Activated CD4-positive, alpha-beta T cell treated with anti-CD3 and anti-CD28 coated beads for 36 hours (primary cell): Measurements from ENCODE around the gene OTOG. TPM values are rescaled to one million over a fixed set of nuclear protein-coding genes. Genes with fewer than 3 reads are reported as not detected.

Experiments
- ATAC-seq: fragments of 200-7000 bp; cut with Tn5 transposase; one replicate; pipeline ENCODE4 v1.10.0; 2021; ENCODE audit warnings: mild to moderate bottlenecking, moderate library complexity
- CTCF ChIA-PET: fragments of 350-600 bp; sonication (Branson Sonifier 250); formaldehyde crosslinking; loops from one replicate; lab custom pipeline; 2021; ENCODE audit warnings: antibody characterized with exemption; lab: Charles Lee
- POLR2A ChIA-PET: fragments of 350-600 bp; sonication (Branson Sonifier 250); formaldehyde crosslinking; loops from one replicate; lab custom pipeline; 2021; ENCODE audit warnings: antibody characterized with exemption, inconsistent platforms; lab: Charles Lee
- DNase-seq: peaks from one replicate; pipeline ENCODE4 v3.0.0-alpha.2; 2020
- H3K27ac Mint-ChIP-seq: one replicate; pipeline ENCODE4 v1.8.0; 2021; ENCODE audit warnings: mixed read lengths
- H3K27me3 Mint-ChIP-seq: one replicate; pipeline ENCODE4 v1.8.0; 2021; ENCODE audit warnings: mixed read lengths
- H3K36me3 Mint-ChIP-seq: one replicate; pipeline ENCODE4 v1.8.0; 2021; ENCODE audit warnings: low read depth, mixed read lengths
- H3K4me1 Mint-ChIP-seq: one replicate; pipeline ENCODE4 v1.8.0; 2021; ENCODE audit warnings: mixed read lengths
- H3K4me3 Mint-ChIP-seq: one replicate; pipeline ENCODE4 v1.8.0; 2021; ENCODE audit warnings: mild to moderate bottlenecking, moderate library complexity, mixed read lengths
- H3K9me3 Mint-ChIP-seq: one replicate; pipeline ENCODE4 v1.8.0; 2021; ENCODE audit warnings: low read depth, mixed read lengths
- intact Hi-C, 2 experiments: fragments of 100-400 bp; cut with DNase I in 1 of 2; cut with micrococcal nuclease in 1 of 2; formaldehyde crosslinking; loops; one replicate each; pipeline versions ENCODE4 v1.14.2 to v1.15.1; 2022 to 2024; cut with DNase I, micrococcal nuclease
- total RNA-seq, 2 experiments: library from RNA; stranded (reverse); gene quantifications; one replicate each; pipeline ENCODE4 v1.2.3, GENCODE V29; 2021

OTOG gene
- total RNA-seq, 2 experiments from 2014 or later = not detected

GRCh38 chr11:17650127-17650911, 103.3 kb downstream of the OTOG start:
- Mint-ChIP-seq H3K27ac (no peak overlapping the region), H3K9me3 (peaks cover 6% of the 10 kb centered on the region), H3K4me1 (no peaks in the 10 kb centered on the region), H3K4me3 (no peak overlapping the region), H3K27me3 (peaks cover 35% of the 10 kb centered on the region), H3K36me3 (no peaks in the 10 kb centered on the region)
- ATAC-seq (no peak), DNase-seq (no peak)
- ChIA-PET POLR2A (no interaction called here), CTCF (interaction anchor here (1.0 kb wide), 2 partner anchors 55 to 89 kb away, joined by 3 to 5 read pairs; no protein-coding TSS in a partner anchor)
- intact Hi-C loops = no loop called here

GRCh38 chr11:17651061-17651460, 104.0 kb downstream of the OTOG start:
- DNase-seq (no peak), ATAC-seq (no peak)
- POLR2A ChIA-PET = no interaction called here
- H3K9me3 Mint-ChIP-seq = peaks cover 11% of the 10 kb centered on the region
- no peaks in the 10 kb centered on the region for H3K36me3 Mint-ChIP-seq
- intact Hi-C loops = no loop called here
- no peak overlapping the region for H3K4me3 Mint-ChIP-seq
- CTCF ChIA-PET = interaction anchor here (1.0 kb wide), 2 partner anchors 56 to 88 kb away, joined by 3 to 5 read pairs; no protein-coding TSS in a partner anchor
- H3K27ac Mint-ChIP-seq = no peak overlapping the region
- no peaks in the 10 kb centered on the region for H3K4me1 Mint-ChIP-seq
- H3K27me3 Mint-ChIP-seq = peaks cover 39% of the 10 kb centered on the region

- no peak overlapping the region for H3K4me3 Mint-ChIP-seq
- POLR2A ChIA-PET = no interaction called here
- H3K27ac Mint-ChIP-seq = no peak overlapping the region
- CTCF ChIA-PET = no interaction called here
- no peak for DNase-seq
- peaks cover 39% of the 10 kb centered on the region for H3K27me3 Mint-ChIP-seq
- intact Hi-C loops = no loop called here
- no peak for ATAC-seq
- peaks cover 11% of the 10 kb centered on the region for H3K9me3 Mint-ChIP-seq
- H3K4me1 Mint-ChIP-seq = no peaks in the 10 kb centered on the region
- no peaks in the 10 kb centered on the region for H3K36me3 Mint-ChIP-seq
Measured at GRCh38 chr11:17651681-17652080, 104.6 kb downstream of the OTOG start.

GRCh38 chr11:17652556-17652955, 105.5 kb downstream of the OTOG start:
- Mint-ChIP-seq H3K9me3 (peaks cover 9% of the 10 kb centered on the region), H3K27ac (no peak overlapping the region), H3K27me3 (peaks cover 36% of the 10 kb centered on the region), H3K36me3 (no peaks in the 10 kb centered on the region), H3K4me3 (no peak overlapping the region), H3K4me1 (no peaks in the 10 kb centered on the region)
- ATAC-seq (no peak), DNase-seq (no peak)
- ChIA-PET CTCF (interaction anchor here (0.9 kb wide), 1 partner anchor 10 kb away, joined by 3 read pairs; no protein-coding TSS in a partner anchor), POLR2A (no interaction called here)
- intact Hi-C loops = no loop called here

GRCh38 chr11:17653611-17654010, 106.6 kb downstream of the OTOG start:
- intact Hi-C loops = no loop called here
- ATAC-seq = no peak
- H3K4me3 Mint-ChIP-seq = no peak overlapping the region
- H3K9me3 Mint-ChIP-seq = peaks cover 8% of the 10 kb centered on the region
- ChIA-PET POLR2A (no interaction called here), CTCF (no interaction called here)
- peaks cover 34% of the 10 kb centered on the region for H3K27me3 Mint-ChIP-seq
- H3K4me1 Mint-ChIP-seq = no peaks in the 10 kb centered on the region
- DNase-seq = no peak
- H3K27ac Mint-ChIP-seq = no peak overlapping the region
- no peaks in the 10 kb centered on the region for H3K36me3 Mint-ChIP-seq

- H3K4me3 Mint-ChIP-seq = no peak overlapping the region
- H3K36me3 Mint-ChIP-seq = no peaks in the 10 kb centered on the region
- POLR2A ChIA-PET = no interaction called here
- intact Hi-C loops = no loop called here
- DNase-seq (no peak), ATAC-seq (no peak)
- H3K9me3 Mint-ChIP-seq = peaks cover 8% of the 10 kb centered on the region
- CTCF ChIA-PET = interaction anchor here (0.5 to 0.9 kb wide), 3 partner anchors 52 to 189 kb away, joined by 3 read pairs; no protein-coding TSS in a partner anchor
- H3K27ac Mint-ChIP-seq = no peak overlapping the region
- no peaks in the 10 kb centered on the region for H3K4me1 Mint-ChIP-seq
- H3K27me3 Mint-ChIP-seq = peaks cover 22% of the 10 kb centered on the region
Measured at GRCh38 chr11:17655682-17656081, 108.6 kb downstream of the OTOG start.

- Mint-ChIP-seq H3K27ac (no peak overlapping the region), H3K4me1 (no peaks in the 10 kb centered on the region), H3K36me3 (no peaks in the 10 kb centered on the region), H3K9me3 (peaks cover 8% of the 10 kb centered on the region), H3K4me3 (no peak overlapping the region), H3K27me3 (peaks cover 15% of the 10 kb centered on the region)
- ChIA-PET POLR2A (no interaction called here), CTCF (no interaction called here)
- ATAC-seq = no peak
- DNase-seq = no peak
- intact Hi-C loops = no loop called here
Measured at GRCh38 chr11:17658211-17658610, 111.2 kb downstream of the OTOG start.

- Mint-ChIP-seq H3K9me3 (no peaks in the 10 kb centered on the region), H3K27me3 (peaks cover 14% of the 10 kb centered on the region), H3K27ac (no peak overlapping the region), H3K36me3 (no peaks in the 10 kb centered on the region), H3K4me3 (no peak overlapping the region), H3K4me1 (no peaks in the 10 kb centered on the region)
- ATAC-seq (no peak), DNase-seq (no peak)
- POLR2A ChIA-PET = no interaction called here
- CTCF ChIA-PET = interaction anchor here (1.2 kb wide), 1 partner anchor 63 kb away, joined by 4 read pairs; no protein-coding TSS in a partner anchor
- intact Hi-C loops = no loop called here
Measured at GRCh38 chr11:17668166-17668565, 121.1 kb downstream of the OTOG start.

GRCh38 chr11:17672469-17672868, 125.4 kb downstream of the OTOG start:
- ATAC-seq (no peak), DNase-seq (no peak)
- H3K9me3 Mint-ChIP-seq = peaks cover 14% of the 10 kb centered on the region
- no peak overlapping the region for H3K27ac Mint-ChIP-seq
- H3K36me3 Mint-ChIP-seq = no peaks in the 10 kb centered on the region
- CTCF ChIA-PET = interaction anchor here (0.6 kb wide), 1 partner anchor 71 kb away, joined by 3 read pairs; no protein-coding TSS in a partner anchor
- no peak overlapping the region for H3K4me3 Mint-ChIP-seq
- POLR2A ChIA-PET = no interaction called here
- no peaks in the 10 kb centered on the region for H3K4me1 Mint-ChIP-seq
- intact Hi-C loops = no loop called here
- H3K27me3 Mint-ChIP-seq = peaks cover 17% of the 10 kb centered on the region

GRCh38 chr11:17673951-17674350, 126.9 kb downstream of the OTOG start:
- POLR2A ChIA-PET = no interaction called here
- H3K27me3 Mint-ChIP-seq = peaks cover 18% of the 10 kb centered on the region
- intact Hi-C loops = no loop called here

GRCh38 chr11:17682848-17683247, 135.8 kb downstream of the OTOG start:
- H3K9me3 Mint-ChIP-seq = no peaks in the 10 kb centered on the region
- ChIA-PET POLR2A (no interaction called here), CTCF (no interaction called here)
- intact Hi-C loops = no loop called here
- ATAC-seq (no peak), DNase-seq (no peak)
- no peaks in the 10 kb centered on the region for H3K4me1 Mint-ChIP-seq
- no peak overlapping the region for H3K4me3 Mint-ChIP-seq
- H3K27ac Mint-ChIP-seq = no peak overlapping the region
- peaks cover 12% of the 10 kb centered on the region for H3K27me3 Mint-ChIP-seq
- no peaks in the 10 kb centered on the region for H3K36me3 Mint-ChIP-seq

More at GRCh38 chr11:17673951-17674350, 126.9 kb downstream of the OTOG start:
- DNase-seq (no peak), ATAC-seq (no peak)
- H3K4me3 Mint-ChIP-seq = no peak overlapping the region
- no peak overlapping the region for H3K27ac Mint-ChIP-seq
- CTCF ChIA-PET = no interaction called here
- no peaks in the 10 kb centered on the region for H3K4me1 Mint-ChIP-seq
- H3K9me3 Mint-ChIP-seq = peaks cover 14% of the 10 kb centered on the region
- no peaks in the 10 kb centered on the region for H3K36me3 Mint-ChIP-seq
